HG03135 (cell line): ENCODE measurements around the gene CXorf49B.

Experiments used
- ATAC-seq: cut with Tn5 transposase; IDR thresholded peaks from one replicate; pipeline ENCODE4 v1.9.1; 2021; ENCODE audit warnings: mild to moderate bottlenecking, moderate library complexity; ENCODE audit not compliant: unreplicated experiment

Gene CXorf49B

GRCh38 chrX:71815121-71815905 is 52.2 kb downstream of the CXorf49B start:
- ATAC-seq = no peak

GRCh38 chrX:71815906-71816156 is 52.7 kb downstream of the CXorf49B start:
- no peak for ATAC-seq
